Ovary (tissue), 3 donors: ENCODE measurements around the gene ERLEC1.

ENCODE experiments used
- EP300 ChIP-seq: sonication (generic); formaldehyde crosslinking; IDR thresholded peaks from one replicate; pipeline ENCODE4 v1.6.1; 2017; ENCODE audit warnings: antibody characterized with exemption
- POLR2A ChIP-seq: fragments of 450-650 bp; IDR thresholded peaks from one replicate; pipeline ENCODE4 v1.6.1; 2017; ENCODE audit warnings: antibody characterized with exemption, mild to moderate bottlenecking, moderate library complexity
- TF ChIP-seq, protein P1 (sequence below), 3 donors: fragments of 450-650 bp in 2 of 3; fragments of 200-600 bp in 1 of 3; IDR thresholded peaks; one replicate each; pipeline versions ENCODE4 v1.5.1 to v1.8.0; 2016 to 2022; ENCODE audit warnings: antibody characterized with exemption in 3 of 3, mild to moderate bottlenecking in 1 of 3
- donor health status: DM: no; HTN: no; CAD: no.

DNA sequence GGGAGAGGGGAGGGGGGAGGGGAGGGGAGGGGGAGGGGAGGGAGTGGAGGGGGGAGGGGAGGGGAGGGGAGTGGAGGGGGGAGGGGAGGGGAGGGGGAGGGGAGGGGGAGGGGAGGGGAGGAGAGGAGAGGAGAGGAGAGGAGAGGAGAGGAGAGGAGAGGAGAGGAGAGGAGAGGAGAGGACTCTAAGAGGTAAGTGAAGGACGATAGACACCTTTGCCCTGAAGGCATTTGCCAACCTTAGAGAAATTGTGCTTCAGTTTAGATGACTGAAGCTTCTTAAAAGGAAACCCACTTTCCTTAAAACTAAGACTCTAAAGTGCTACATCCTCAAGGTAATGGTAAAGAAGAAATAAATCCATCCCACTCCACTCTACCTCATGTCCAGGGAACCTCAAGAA is 53.7 kb downstream of the ERLEC1 start:
- TF ChIP-seq POLR2A (no peak), EP300 (no peak)
- TF ChIP-seq, protein P1, sequence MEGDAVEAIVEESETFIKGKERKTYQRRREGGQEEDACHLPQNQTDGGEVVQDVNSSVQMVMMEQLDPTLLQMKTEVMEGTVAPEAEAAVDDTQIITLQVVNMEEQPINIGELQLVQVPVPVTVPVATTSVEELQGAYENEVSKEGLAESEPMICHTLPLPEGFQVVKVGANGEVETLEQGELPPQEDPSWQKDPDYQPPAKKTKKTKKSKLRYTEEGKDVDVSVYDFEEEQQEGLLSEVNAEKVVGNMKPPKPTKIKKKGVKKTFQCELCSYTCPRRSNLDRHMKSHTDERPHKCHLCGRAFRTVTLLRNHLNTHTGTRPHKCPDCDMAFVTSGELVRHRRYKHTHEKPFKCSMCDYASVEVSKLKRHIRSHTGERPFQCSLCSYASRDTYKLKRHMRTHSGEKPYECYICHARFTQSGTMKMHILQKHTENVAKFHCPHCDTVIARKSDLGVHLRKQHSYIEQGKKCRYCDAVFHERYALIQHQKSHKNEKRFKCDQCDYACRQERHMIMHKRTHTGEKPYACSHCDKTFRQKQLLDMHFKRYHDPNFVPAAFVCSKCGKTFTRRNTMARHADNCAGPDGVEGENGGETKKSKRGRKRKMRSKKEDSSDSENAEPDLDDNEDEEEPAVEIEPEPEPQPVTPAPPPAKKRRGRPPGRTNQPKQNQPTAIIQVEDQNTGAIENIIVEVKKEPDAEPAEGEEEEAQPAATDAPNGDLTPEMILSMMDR (IDR thresholded peaks at IDR 0.05): no peak
